K562 (cell line): ENCODE data around the gene LPAR2. TPM values are rescaled to one million over a fixed set of nuclear protein-coding genes. Genes with fewer than 3 reads are reported as not detected.

Source experiments
- FOS ChIP-seq: IDR thresholded peaks from 3 replicates; pipeline ENCODE4 v1.6.1; 2011; ENCODE audit not compliant: insufficient read length; ENCODE audit errors: extremely low read depth
- GABPB2 ChIP-seq: fragments of 250-450 bp; sonication (Bioruptor Pico); conservative IDR thresholded peaks from 2 replicates; pipeline ENCODE4 v1.5.1; 2021; ENCODE audit warnings: mild to moderate bottlenecking
- HES1 ChIP-seq: fragments of 450-650 bp; IDR thresholded peaks from 2 replicates; pipeline ENCODE4 v1.6.1; 2016; ENCODE audit warnings: low read depth, mild to moderate bottlenecking, moderate library complexity
- HOMEZ ChIP-seq: fragments of 250-450 bp; sonication (Bioruptor Pico); IDR thresholded peaks from 2 replicates; pipeline ENCODE4 v1.4.0; 2020; ENCODE audit warnings: mild to moderate bottlenecking, moderate library complexity
- IRF9 ChIP-seq: fragments of 450-650 bp; IDR thresholded peaks from 2 replicates; pipeline ENCODE4 v1.6.1; 2016; ENCODE audit warnings: missing biosample characterization, missing genetic modification characterization
- KLF1 ChIP-seq: fragments of 450-650 bp; IDR thresholded peaks from 2 replicates; pipeline ENCODE4 v1.6.1; 2016; ENCODE audit warnings: missing genetic modification characterization, missing compliant biosample characterization
- LCOR ChIP-seq: sonication (generic); formaldehyde crosslinking; IDR thresholded peaks from 2 replicates; pipeline ENCODE4 v1.8.0; 2022; ENCODE audit warnings: mild to moderate bottlenecking, missing genetic modification reagents
- NELFE ChIP-seq: IDR thresholded peaks from 2 replicates; pipeline ENCODE4 v1.6.1; 2011; ENCODE audit warnings: mild to moderate bottlenecking; ENCODE audit not compliant: insufficient read depth, insufficient read length
- NFATC3 ChIP-seq: fragments of 450-650 bp; IDR thresholded peaks from 2 replicates; pipeline ENCODE4 v1.6.1; 2017; ENCODE audit warnings: mild to moderate bottlenecking
- PHB2 ChIP-seq: fragments of 450-650 bp; IDR thresholded peaks from 2 replicates; pipeline ENCODE4 v1.6.1; 2017; ENCODE audit warnings: low read depth
- RBM17 ChIP-seq: fragments of 200-400 bp; formaldehyde crosslinking; IDR thresholded peaks from 2 replicates; pipeline ENCODE4 v1.6.1; 2017; ENCODE audit warnings: low read depth, mild to moderate bottlenecking, low read length, borderline replicate concordance
- SNAPC5 ChIP-seq: fragments of 250-450 bp; sonication (Bioruptor Pico); IDR thresholded peaks from 2 replicates; pipeline ENCODE4 v1.8.0; 2021; ENCODE audit warnings: moderate library complexity, mild to moderate bottlenecking, inconsistent platforms
- SUPT5H ChIP-seq: fragments of 450-650 bp; IDR thresholded peaks from 2 replicates; pipeline ENCODE4 v1.6.1; 2016
- USF2 ChIP-seq: sonication (generic); formaldehyde crosslinking; IDR thresholded peaks from 2 replicates; pipeline ENCODE4 v1.5.0; 2020; ENCODE audit warnings: missing genetic modification reagents
- ZNF277 ChIP-seq: fragments of 250-450 bp; sonication (Bioruptor Pico); IDR thresholded peaks from 2 replicates; pipeline ENCODE4 v1.8.0; 2022; ENCODE audit warnings: inconsistent platforms, mild to moderate bottlenecking, moderate library complexity, borderline replicate concordance
- ZNF449 ChIP-seq: fragments of 250-450 bp; sonication (Bioruptor Pico); IDR thresholded peaks from 2 replicates; pipeline ENCODE4 v1.8.0; 2022; ENCODE audit warnings: moderate library complexity, mild to moderate bottlenecking, inconsistent platforms
- ZNF780A ChIP-seq: fragments of 250-450 bp; sonication (Bioruptor Pico); IDR thresholded peaks from 2 replicates; pipeline ENCODE4 v1.5.0; 2021; ENCODE audit warnings: mild to moderate bottlenecking
- polyA plus RNA-seq, 8 experiments: library from polyadenylated mRNA; depleted of rRNA in 4 of 8; stranded (reverse) in 5 of 8; unstranded in 3 of 8; fragments of >200 nt; fragmentation: Nextera tagmentation in 2 of 8; fragmentation: Illumina TruSeq in 1 of 8; extraction: Ambion mirVana in 2 of 8; extraction: Trizol in 1 of 8; gene quantifications; 2 replicates each; pipeline versions ENCODE4 v1.2.1 to v1.2.3, GENCODE V29; 2011 to 2014; ENCODE audit warnings: inconsistent platforms in 1 of 8, missing spikeins in 1 of 8
- total RNA-seq, 7 experiments: library from RNA; depleted of rRNA in 6 of 7; stranded (reverse); fragments of >200 nt in 6 of 7; fragmentation: Illumina TruSeq in 2 of 7; extraction: Trizol in 2 of 7; gene quantifications; 2 replicates each; pipeline versions ENCODE4 v1.2.1 to v1.2.3, GENCODE V29; 2011 to 2021; ENCODE audit warnings: low replicate concordance in 1 of 7

Gene LPAR2
- total and polyA plus RNA-seq, 9 of the 15 experiments (the other 6 are each of a cell fraction or from before 2014, with no cell fraction given), result 0.63 to 13.8 (median 4.4) TPM

- TF ChIP-seq HOMEZ (CRISPR knock-in tag), result no peak
- TF ChIP-seq FOS, result no peak
- TF ChIP-seq KLF1 (tag), result no peak
- TF ChIP-seq ZNF277, result no peak
- no peak for TF ChIP-seq ZNF449 (CRISPR knock-in tag)
- no peak for TF ChIP-seq HES1
- peak; percentile 46; the same call in 1 of the 2 replicates for TF ChIP-seq SUPT5H
- no peak for TF ChIP-seq USF2 (CRISPR knock-in tag)
- TF ChIP-seq LCOR (CRISPR knock-in tag), result 0 out of 2 replicates have a peak, but pooled peaks have one; percentile 17
- TF ChIP-seq ZNF780A (CRISPR knock-in tag), result no peak
- TF ChIP-seq PHB2, result no peak
- TF ChIP-seq SNAPC5 (CRISPR knock-in tag), result no peak
- no peak for TF ChIP-seq NFATC3
- TF ChIP-seq IRF9 (tag), result no peak
- no peak for TF ChIP-seq NELFE
- no peak for TF ChIP-seq RBM17
- no peak for TF ChIP-seq GABPB2
Measured at GRCh38 chr19:19643158-19644053, 15.4 kb upstream of the LPAR2 start, which contains the start of gene GMIP (continued).
